HG02885 (cell line): ENCODE measurements around the gene ACMSD.
"Not testable (repeated sequence)": the region's sequence is repeated elsewhere in the genome, so short reads cannot be mapped to it uniquely, and the experiment has no call there.

ENCODE experiments used
- ATAC-seq: cut with Tn5 transposase; IDR thresholded peaks from one replicate; pipeline ENCODE4 v1.9.1; 2021; ENCODE audit warnings: mild to moderate bottlenecking; ENCODE audit not compliant: unreplicated experiment, poor library complexity

Gene ACMSD

DNA sequence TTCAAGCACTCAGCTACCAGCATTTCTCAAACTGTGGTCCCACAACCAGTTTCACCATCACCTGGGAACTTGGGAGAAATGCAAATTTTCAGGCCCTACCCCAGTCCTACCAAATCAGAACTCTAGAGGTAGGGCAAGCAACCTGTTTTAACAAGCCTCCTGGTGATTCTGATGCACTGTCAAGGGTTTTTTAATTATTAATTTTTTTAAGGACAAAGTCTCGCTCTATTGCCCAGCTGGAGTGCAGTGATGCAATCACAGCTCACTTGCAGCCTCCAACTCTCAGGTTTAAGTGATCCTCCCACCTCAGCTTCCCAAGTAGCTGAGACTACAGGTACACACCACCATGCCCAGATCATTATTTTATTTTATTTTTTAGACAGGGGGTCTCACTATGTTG, 7.8 kb downstream of the ACMSD start:
- no peak for ATAC-seq

- not testable (repeated sequence) for ATAC-seq
These were observed 9.2 kb downstream of the ACMSD start for GRCh38 chr2:134847582-134847981.

GRCh38 chr2:134852518-134852917, 14.1 kb downstream of the ACMSD start:
- ATAC-seq = no peak

- no peak for ATAC-seq
These were observed 17.3 kb downstream of the ACMSD start for GRCh38 chr2:134855709-134856108.

DNA sequence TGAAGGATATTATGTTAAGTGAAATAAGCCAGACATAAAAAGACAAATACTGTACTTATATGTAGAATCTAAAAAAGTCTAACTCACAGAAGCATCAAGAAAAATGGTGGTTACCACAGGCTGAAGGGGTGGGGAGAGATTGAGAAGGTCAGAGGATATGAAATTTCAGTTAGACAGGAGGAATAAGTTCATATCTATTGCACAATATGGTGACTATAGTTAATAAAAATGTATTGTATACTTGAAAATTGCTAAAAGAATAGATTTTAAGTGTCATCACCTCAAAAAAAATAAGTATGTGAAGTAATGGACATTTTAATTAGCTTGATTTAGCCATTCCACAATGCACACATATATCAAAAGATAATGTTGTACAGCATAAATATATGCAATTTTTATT, 19.8 kb downstream of the ACMSD start:
- no peak for ATAC-seq

- ATAC-seq = no peak
These were observed 22.8 kb downstream of the ACMSD start for GRCh38 chr2:134861173-134861572.

GRCh38 chr2:134862069-134862468, 23.7 kb downstream of the ACMSD start:
- ATAC-seq = no peak

DNA sequence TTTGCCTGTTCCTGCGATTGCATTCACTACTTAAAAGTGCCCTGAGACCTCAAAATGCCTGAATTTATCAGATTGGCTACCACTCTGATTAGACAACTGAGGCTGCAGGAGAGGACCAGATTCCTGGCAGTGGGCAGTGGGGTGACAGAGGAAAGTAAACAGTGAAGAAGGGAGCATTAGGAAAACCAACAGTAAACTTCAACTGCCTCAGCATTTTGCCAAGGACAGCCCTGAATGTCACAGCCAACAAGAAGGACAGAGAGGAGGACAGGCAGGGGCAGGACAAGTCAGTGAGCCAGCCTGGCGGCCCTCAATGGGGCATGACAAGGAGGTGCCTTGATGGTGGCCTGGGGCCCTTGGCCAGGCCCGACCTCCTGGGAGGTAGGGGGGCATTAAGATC, 24.3 kb downstream of the ACMSD start:
- no peak for ATAC-seq

GRCh38 chr2:134863446-134863845, 25.0 kb downstream of the ACMSD start:
- ATAC-seq = no peak

- no peak for ATAC-seq
These were observed 26.8 kb downstream of the ACMSD start for GRCh38 chr2:134865067-134865787.

DNA sequence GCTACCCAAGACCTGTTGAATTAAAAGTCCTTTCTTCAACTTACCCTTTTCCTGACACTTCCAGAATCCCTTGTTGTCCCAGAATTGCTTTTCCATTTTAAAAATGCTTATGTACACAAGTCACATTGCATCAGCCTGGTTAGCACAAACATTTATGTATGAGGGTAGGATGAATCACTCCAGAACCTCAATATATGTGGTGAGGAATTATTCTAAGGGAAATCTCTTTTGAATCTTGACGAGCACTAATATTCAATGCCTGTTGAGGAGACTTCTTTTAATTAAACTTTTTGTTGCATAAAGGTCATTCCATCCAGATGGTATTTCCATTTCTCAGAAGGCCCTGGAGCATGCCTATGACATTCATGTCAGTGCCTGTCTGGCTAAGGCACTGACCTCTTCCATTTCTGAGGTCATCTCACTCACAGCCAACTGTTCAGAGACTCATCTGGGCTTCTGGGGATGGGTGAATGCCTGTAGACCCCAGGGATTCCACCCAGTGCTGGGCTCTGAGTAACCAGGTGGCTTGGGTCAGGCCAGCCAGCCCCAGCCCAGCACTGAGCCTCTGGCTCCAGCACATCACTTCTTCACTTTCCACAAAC, 28.2 kb downstream of the ACMSD start:
- no peak for ATAC-seq

DNA sequence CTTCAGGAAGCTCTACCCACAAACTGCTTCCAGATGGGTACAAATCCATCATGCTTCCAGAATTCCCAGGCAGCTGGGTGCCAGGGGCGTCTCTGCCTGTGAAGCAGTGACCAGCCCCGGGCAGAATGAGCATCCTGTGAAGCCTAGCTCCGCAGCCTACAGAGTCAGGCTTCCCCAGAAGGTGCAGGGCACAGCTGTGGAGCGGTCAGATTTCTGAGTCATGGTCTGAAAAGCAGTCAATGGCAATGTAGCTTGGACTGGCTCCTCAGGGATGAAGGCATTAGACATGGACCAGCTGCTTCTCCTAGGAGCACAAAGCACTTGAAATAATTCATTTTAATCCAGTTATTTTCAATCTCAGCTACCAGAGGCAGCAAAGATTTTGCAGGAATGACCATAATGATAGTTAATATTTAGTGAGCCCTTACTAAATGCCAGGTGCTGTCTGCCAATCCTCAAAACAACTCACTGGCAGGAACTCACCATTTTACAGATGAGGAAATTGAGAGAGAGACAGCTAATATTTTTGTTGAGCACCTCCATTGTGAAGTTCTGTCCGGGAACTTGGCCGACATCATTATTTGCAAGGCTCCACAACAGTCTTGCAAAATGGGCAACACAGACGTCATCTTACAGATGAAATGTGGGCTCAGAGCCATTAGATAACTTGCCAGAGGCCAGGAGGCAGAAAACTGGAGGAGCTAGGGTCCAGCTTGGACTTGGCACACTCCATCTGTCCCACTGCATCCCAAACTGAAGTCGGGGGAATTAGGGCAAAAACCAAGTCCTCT, 31.7 kb downstream of the ACMSD start:
- no peak for ATAC-seq

GRCh38 chr2:134873152-134873551, 34.7 kb downstream of the ACMSD start:
- no peak for ATAC-seq

- ATAC-seq = no peak
These were observed 36.9 kb downstream of the ACMSD start for GRCh38 chr2:134875309-134875708.

DNA sequence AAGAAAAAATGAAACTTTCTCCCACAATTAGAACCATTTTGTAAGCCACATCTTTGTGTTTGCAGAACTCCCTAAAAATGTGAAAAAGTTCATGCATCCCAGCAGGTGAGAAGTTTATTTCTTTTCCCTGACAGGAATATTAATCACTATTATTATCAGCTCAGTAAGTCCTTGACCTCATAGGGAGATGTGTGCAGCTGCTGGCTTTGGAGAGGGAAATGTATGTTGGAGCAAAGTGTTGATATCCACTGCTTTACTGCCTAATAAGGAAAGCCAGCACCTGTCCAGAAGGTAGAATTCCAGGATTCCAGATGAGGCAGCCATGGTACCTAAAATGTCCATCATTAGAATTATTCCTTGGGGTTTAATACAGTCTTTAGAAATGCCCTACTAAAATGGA, 44.4 kb downstream of the ACMSD start:
- ATAC-seq = no peak

GRCh38 chr2:134883552-134884293, 45.3 kb downstream of the ACMSD start:
- no peak for ATAC-seq

- no peak for ATAC-seq
These were observed 46.0 kb downstream of the ACMSD start for GRCh38 chr2:134884435-134884834.

DNA sequence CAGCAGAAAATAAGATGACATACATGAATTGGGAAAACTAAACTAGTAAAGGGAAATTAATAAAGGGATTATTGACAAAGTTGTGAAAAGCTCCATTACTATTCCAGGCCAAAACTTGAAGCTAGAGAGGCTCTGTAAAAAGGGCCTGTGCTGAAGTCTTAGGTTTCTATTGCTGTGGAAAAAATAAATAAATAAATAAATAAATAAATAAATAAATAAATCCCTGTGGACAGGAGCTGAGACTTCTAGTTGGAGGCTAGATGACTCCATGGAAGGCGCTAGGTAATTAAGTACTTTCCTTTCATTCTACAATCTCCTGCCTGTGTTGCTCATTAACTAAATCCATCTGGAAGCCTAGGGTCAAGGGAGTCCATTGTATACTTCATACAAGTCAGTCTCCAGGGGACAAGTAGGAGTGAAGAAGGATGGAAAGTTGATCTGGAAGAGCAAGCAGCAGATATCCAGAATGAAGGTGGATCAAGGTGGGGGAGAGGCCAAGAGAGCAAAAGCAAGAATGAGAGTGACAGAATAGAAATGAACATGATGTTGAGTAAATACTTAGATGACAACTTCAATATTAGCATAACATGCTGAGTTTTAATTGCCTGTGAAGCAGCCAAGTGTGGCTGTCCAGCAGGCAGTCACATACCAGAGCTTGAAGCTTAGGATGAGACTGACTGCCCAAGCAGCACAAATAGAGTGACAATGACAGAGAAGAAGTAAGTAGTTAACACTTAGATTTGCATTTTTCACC, 54.0 kb downstream of the ACMSD start:
- ATAC-seq = no peak

DNA sequence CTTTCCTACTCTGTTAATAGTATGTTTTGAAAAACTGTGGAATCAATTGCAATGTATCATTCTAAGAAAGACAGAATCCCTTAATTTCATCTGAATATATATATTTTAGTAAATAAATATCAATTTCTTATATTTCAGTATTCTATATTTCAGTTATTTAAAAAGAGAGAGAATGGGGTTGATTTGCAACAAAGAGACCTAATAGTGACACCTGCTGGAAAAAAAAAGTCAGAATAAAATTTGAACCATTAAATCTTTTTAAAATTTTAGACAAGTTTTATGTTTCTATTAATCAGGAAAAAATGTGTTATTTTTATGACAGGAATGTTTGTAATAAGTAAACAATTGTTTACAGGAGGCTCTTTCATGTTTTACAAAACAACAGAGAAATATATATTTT, 59.5 kb downstream of the ACMSD start:
- no peak for ATAC-seq

DNA sequence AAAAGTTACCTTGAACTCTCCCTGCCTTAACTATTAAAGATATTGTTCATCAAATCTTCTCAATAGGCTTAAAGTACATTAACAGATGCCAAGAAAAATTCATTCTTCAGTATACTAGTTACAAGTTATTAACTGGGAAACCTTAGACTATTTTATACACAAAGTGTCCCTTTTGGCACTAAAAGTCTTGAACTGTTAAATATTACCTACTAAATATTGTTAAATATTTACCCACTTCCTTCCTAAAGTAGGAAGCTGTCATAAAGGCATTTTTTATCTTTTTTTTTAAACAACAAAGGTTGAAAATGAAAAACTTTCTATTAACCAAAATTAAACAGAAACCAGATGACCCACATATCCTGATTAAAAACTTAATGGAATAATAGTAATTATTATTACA, 60.8 kb downstream of the ACMSD start:
- ATAC-seq = no peak
